GDM1 (cell line): ENCODE results near the gene UIMC1.

ENCODE experiments used
- DNase-seq: peaks from one replicate; lab custom pipeline; 2025; lab: John Stamatoyannopoulos, UW

The UIMC1 gene

GRCh38 chr5:176952531-176953193 is 53.9 kb downstream of the UIMC1 start:
- DNase-seq, result no peak

- no peak for DNase-seq
These were observed 58.1 kb downstream of the UIMC1 start for GRCh38 chr5:176948458-176948857.

GRCh38 chr5:176947847-176948246 is 58.7 kb downstream of the UIMC1 start:
- DNase-seq, result no peak

- DNase-seq, result no peak
These were observed 62.3 kb downstream of the UIMC1 start for GRCh38 chr5:176944268-176944667.

- DNase-seq, result no peak
These were observed 62.8 kb downstream of the UIMC1 start for GRCh38 chr5:176943816-176944215.

GRCh38 chr5:176941951-176942350 is 64.6 kb downstream of the UIMC1 start:
- no peak for DNase-seq

- no peak for DNase-seq
These were observed 68.1 kb downstream of the UIMC1 start for GRCh38 chr5:176938472-176938871.

- DNase-seq, result no peak
These were observed 71.6 kb downstream of the UIMC1 start for GRCh38 chr5:176935017-176935416.

GRCh38 chr5:176934309-176934930 is 72.2 kb downstream of the UIMC1 start:
- no peak for DNase-seq

- no peak for DNase-seq
These were observed 76.9 kb downstream of the UIMC1 start for GRCh38 chr5:176929654-176930053.

- DNase-seq, result no peak
These were observed 79.0 kb downstream of the UIMC1 start for GRCh38 chr5:176927562-176927961.

GRCh38 chr5:176922817-176923216 is 83.8 kb downstream of the UIMC1 start:
- no peak for DNase-seq

- DNase-seq, result no peak
These were observed 84.9 kb downstream of the UIMC1 start for GRCh38 chr5:176921714-176922113.

GRCh38 chr5:176918613-176919012 is 88.0 kb downstream of the UIMC1 start:
- DNase-seq, result no peak

GRCh38 chr5:176916337-176916736 is 90.2 kb downstream of the UIMC1 start:
- DNase-seq, result no peak

GRCh38 chr5:176915906-176916305 is 90.7 kb downstream of the UIMC1 start:
- no peak for DNase-seq

GRCh38 chr5:176912115-176912514 is 94.5 kb downstream of the UIMC1 start:
- DNase-seq, result no peak

GRCh38 chr5:176908675-176909368 is 97.8 kb downstream of the UIMC1 start:
- DNase-seq, result no peak

- DNase-seq, result no peak
These were observed 99.8 kb downstream of the UIMC1 start for GRCh38 chr5:176906796-176907195.

- no peak for DNase-seq
These were observed 100.5 kb downstream of the UIMC1 start for GRCh38 chr5:176906126-176906525.

- DNase-seq, result no peak
These were observed 102.3 kb downstream of the UIMC1 start for GRCh38 chr5:176904276-176904675.

- DNase-seq, result no peak
These were observed 103.5 kb downstream of the UIMC1 start for GRCh38 chr5:176902911-176903664.
